HG02840 (cell line): Measurements from ENCODE around the gene TPGS1.

Experiments used
- ATAC-seq: cut with Tn5 transposase; IDR thresholded peaks from one replicate; pipeline ENCODE4 v1.9.1; 2021; ENCODE audit warnings: mild to moderate bottlenecking, moderate library complexity, moderate number of reproducible peaks; ENCODE audit not compliant: unreplicated experiment, low FRiP score

TPGS1 gene

GRCh38 chr19:517721-518597, 10.7 kb downstream of the TPGS1 start:
- ATAC-seq, result no peak

GRCh38 chr19:518598-519231, 11.4 kb downstream of the TPGS1 start:
- no peak for ATAC-seq

- no peak for ATAC-seq
Measured at GRCh38 chr19:519449-519865, 12.2 kb downstream of the TPGS1 start.

- no peak for ATAC-seq
Measured at GRCh38 chr19:522726-523125, 15.4 kb downstream of the TPGS1 start.

- ATAC-seq, result no peak
Measured at GRCh38 chr19:524062-524674, 16.9 kb downstream of the TPGS1 start.

- no peak for ATAC-seq
Measured at GRCh38 chr19:525029-525428, 17.7 kb downstream of the TPGS1 start.

- ATAC-seq, result no peak
Measured at GRCh38 chr19:525857-526419, 18.6 kb downstream of the TPGS1 start.

- no peak for ATAC-seq
Measured at GRCh38 chr19:530134-531008, 23.1 kb downstream of the TPGS1 start.

GRCh38 chr19:531009-531752, 23.9 kb downstream of the TPGS1 start:
- ATAC-seq, result peak; percentile 59

GRCh38 chr19:531753-532560, 24.7 kb downstream of the TPGS1 start, which contains the start of gene CDC34:
CDC34 (plus strand) TSS chr19:531760; CDS start chr19:531932, 172 bp downstream.
- peak; percentile 50 for ATAC-seq

- no peak for ATAC-seq
Measured at GRCh38 chr19:532561-533363, 25.5 kb downstream of the TPGS1 start.

GRCh38 chr19:533364-534058, 26.2 kb downstream of the TPGS1 start:
- no peak for ATAC-seq

- ATAC-seq, result no peak
Measured at GRCh38 chr19:534088-534487, 26.8 kb downstream of the TPGS1 start.

GRCh38 chr19:535017-535835, 27.9 kb downstream of the TPGS1 start:
- ATAC-seq, result no peak

- ATAC-seq, result no peak
Measured at GRCh38 chr19:536031-536880, 29.0 kb downstream of the TPGS1 start.
